H1 (cell line): ENCODE results near the gene ITGA5. TPM values are rescaled to one million over a fixed set of nuclear protein-coding genes. Genes with fewer than 3 reads are reported as not detected.

Experiments used
- CTCF ChIA-PET: fragments of 300-600 bp; sonication (Branson Sonifier 250); formaldehyde crosslinking; loops from one replicate; lab custom pipeline; 2021; ENCODE audit not compliant: partially characterized antibody; lab: Charles Lee
- POLR2A ChIA-PET: fragments of 300-600 bp; sonication (Branson Sonifier 250); formaldehyde crosslinking; loops from one replicate; lab custom pipeline; 2021; ENCODE audit warnings: inconsistent platforms; ENCODE audit not compliant: partially characterized antibody; lab: Charles Lee
- DNase-seq, 2 experiments: peaks; one replicate each; pipeline versions ENCODE4 v3.0.0 to v3.0.0-alpha.2; 2010 to 2022; ENCODE audit warnings: low spot score in 2 of 2, low read depth in 1 of 2, mixed read lengths in 1 of 2
- FAIRE-seq: peaks from 2 replicates; lab custom pipeline; 2011; peaks lifted over from hg19 to GRCh38; lab: Jason Lieb, UNC
- H2AFZ ChIP-seq: 2 replicates; pipeline ENCODE4 v1.8.1; 2012; ENCODE audit warnings: low read length, inconsistent platforms
- H2AK5ac ChIP-seq: 2 replicates; pipeline ENCODE4 v1.6.1; 2013; ENCODE audit warnings: low read depth, low read length
- H2BK120ac ChIP-seq: replicated peaks from 2 replicates; pipeline ENCODE3; 2013; ENCODE audit warnings: low read depth, low read length, inconsistent platforms
- H2BK12ac ChIP-seq: 2 replicates; pipeline ENCODE4 v1.6.1; 2013; ENCODE audit warnings: low read depth, low read length
- H2BK15ac ChIP-seq: 2 replicates; pipeline ENCODE4 v1.6.1; 2013; ENCODE audit warnings: low read length
- H2BK20ac ChIP-seq: 2 replicates; pipeline ENCODE4 v1.6.1; 2013; ENCODE audit warnings: low read length
- H2BK5ac ChIP-seq: 2 replicates; pipeline ENCODE4 v1.6.1; 2013; ENCODE audit warnings: low read depth, low read length
- H3K14ac ChIP-seq: 2 replicates; pipeline ENCODE4 v1.6.1; 2013; ENCODE audit warnings: inconsistent platforms; ENCODE audit not compliant: insufficient read length
- H3K18ac ChIP-seq: 2 replicates; pipeline ENCODE4 v1.6.1; 2013; ENCODE audit warnings: low read length; ENCODE audit errors: extremely low read depth
- H3K23ac ChIP-seq: 2 replicates; pipeline ENCODE4 v1.6.1; 2013; ENCODE audit warnings: inconsistent platforms; ENCODE audit not compliant: insufficient read length
- H3K23me2 ChIP-seq: 2 replicates; pipeline ENCODE4 v1.6.1; 2013; ENCODE audit warnings: low read depth, low read length
- H3K27ac ChIP-seq: 2 replicates; pipeline ENCODE4 v1.6.1; 2011; ENCODE audit warnings: low read depth, low read length, inconsistent platforms
- H3K27me3 ChIP-seq, 4 experiments: replicated peaks in 1 of 4; 1 replicate in 1 of 4; 2 replicates in 3 of 4; pipeline versions ENCODE4 v1.6.1 to v1.8.1; 2011 to 2013; ENCODE audit warnings: low read length in 3 of 4, mild to moderate bottlenecking in 3 of 4, inconsistent platforms in 2 of 4, mixed read lengths in 2 of 4, moderate library complexity in 1 of 4; ENCODE audit not compliant: control insufficient read depth in 3 of 4, insufficient read depth in 3 of 4; ENCODE audit errors: extremely low read depth in 1 of 4
- H3K36me3 ChIP-seq, 4 experiments: 2 replicates each; pipeline versions ENCODE4 v1.6.1 to v1.8.1; 2011 to 2013; ENCODE audit warnings: mild to moderate bottlenecking in 4 of 4, low read length in 3 of 4, moderate library complexity in 2 of 4, control low read depth in 1 of 4, inconsistent platforms in 1 of 4; ENCODE audit not compliant: insufficient read depth in 4 of 4, control insufficient read depth in 2 of 4
- H3K4ac ChIP-seq: replicated peaks from 2 replicates; pipeline ENCODE3; 2013; ENCODE audit warnings: low read length, low read depth, mixed read lengths, inconsistent platforms; ENCODE audit not compliant: insufficient read length
- H3K4me1 ChIP-seq, 4 experiments: replicated peaks in 1 of 4; 1 replicate in 1 of 4; 2 replicates in 3 of 4; pipeline versions ENCODE4 v1.6.1 to v1.8.1; 2011 to 2013; ENCODE audit warnings: low read length in 3 of 4, inconsistent platforms in 2 of 4, mixed read lengths in 1 of 4; ENCODE audit not compliant: insufficient read depth in 4 of 4, control insufficient read depth in 3 of 4
- H3K4me2 ChIP-seq, 2 experiments: 2 replicates each; pipeline versions ENCODE4 v1.6.1 to v1.8.1; 2011 to 2013; ENCODE audit warnings: low read depth in 2 of 2, low read length in 2 of 2, control low read depth in 1 of 2, inconsistent platforms in 1 of 2, mild to moderate bottlenecking in 1 of 2; ENCODE audit not compliant: insufficient read depth in 1 of 2
- H3K4me3 ChIP-seq, 4 experiments: fragments of 200-600, 300-600 bp in 1 of 4; sonication (generic), shearing (Covaris generic), sonication (Bioruptor Twin) in 1 of 4; 2 replicates each; pipeline versions ENCODE4 v1.5.1 to v1.8.1; 2011 to 2016; ENCODE audit warnings: low read length in 4 of 4, low read depth in 3 of 4, control low read depth in 2 of 4, inconsistent platforms in 2 of 4, mild to moderate bottlenecking in 2 of 4, mixed read lengths in 1 of 4, moderate library complexity in 1 of 4; ENCODE audit not compliant: insufficient read depth in 2 of 4; ENCODE audit errors: extremely low read depth in 1 of 4
- H3K56ac ChIP-seq: replicated peaks from 2 replicates; pipeline ENCODE3; 2013; ENCODE audit warnings: low read depth, mild to moderate bottlenecking, mixed read lengths, low read length, inconsistent platforms; ENCODE audit not compliant: insufficient read length
- H3K79me1 ChIP-seq: 2 replicates; pipeline ENCODE4 v1.6.1; 2013; ENCODE audit warnings: low read depth, low read length, control low read depth
- H3K79me2 ChIP-seq, 2 experiments: 2 replicates each; pipeline versions ENCODE4 v1.6.1 to v1.8.1; 2012 to 2013; ENCODE audit warnings: low read length in 2 of 2, mild to moderate bottlenecking in 2 of 2, inconsistent platforms in 1 of 2; ENCODE audit not compliant: insufficient read depth in 2 of 2, control insufficient read depth in 1 of 2
- H3K9ac ChIP-seq, 4 experiments: replicated peaks in 1 of 4; 1 replicate in 1 of 4; 2 replicates in 3 of 4; pipeline versions ENCODE4 v1.6.1 to v1.8.1; 2011 to 2013; ENCODE audit warnings: low read depth in 3 of 4, low read length in 3 of 4, control low read depth in 2 of 4, mild to moderate bottlenecking in 2 of 4, moderate library complexity in 2 of 4, inconsistent platforms in 1 of 4; ENCODE audit errors: extremely low read depth in 1 of 4
- H3K9me3 ChIP-seq, 2 experiments: 2 replicates each; pipeline versions ENCODE4 v1.6.1 to v1.8.1; 2012 to 2013; ENCODE audit warnings: mild to moderate bottlenecking in 2 of 2, moderate library complexity in 2 of 2, control low read depth in 1 of 2, inconsistent platforms in 1 of 2, low read depth in 1 of 2, low read length in 1 of 2, mixed read lengths in 1 of 2; ENCODE audit not compliant: insufficient read depth in 2 of 2
- H4K20me1 ChIP-seq, 2 experiments: replicated peaks in 1 of 2; 2 replicates each; pipeline versions ENCODE3 to v1.8.1; 2011 to 2013; ENCODE audit warnings: inconsistent platforms in 2 of 2, low read length in 2 of 2, mild to moderate bottlenecking in 1 of 2; ENCODE audit not compliant: insufficient read depth in 2 of 2, control insufficient read depth in 1 of 2
- H4K5ac ChIP-seq: 2 replicates; pipeline ENCODE4 v1.6.1; 2013; ENCODE audit warnings: low read length, low read depth, mixed read lengths, inconsistent platforms; ENCODE audit not compliant: insufficient read length
- H4K8ac ChIP-seq: 2 replicates; pipeline ENCODE4 v1.8.0; 2013; ENCODE audit warnings: mild to moderate bottlenecking, moderate library complexity, low read length, inconsistent platforms; ENCODE audit not compliant: insufficient read depth; ENCODE audit errors: extremely low read depth
- H4K91ac ChIP-seq: replicated peaks from 2 replicates; pipeline ENCODE3; 2013; ENCODE audit warnings: low read length, mixed read lengths, inconsistent platforms; ENCODE audit not compliant: insufficient read length
- ASH2L ChIP-seq: fragments of 200-600, 300-600 bp; sonication (generic); IDR thresholded peaks from one replicate; pipeline ENCODE4 v1.7.1; 2017; ENCODE audit warnings: low read length
- BCL11A ChIP-seq, 2 experiments: IDR thresholded peaks; one replicate each; pipeline ENCODE4 v1.6.1; 2011; ENCODE audit warnings: low read depth in 2 of 2, low read length in 2 of 2, mild to moderate bottlenecking in 2 of 2
- BRCA1 ChIP-seq: IDR thresholded peaks from 2 replicates; pipeline ENCODE4 v1.6.1; 2012; ENCODE audit warnings: low read depth, low read length, improper control_type of control experiment
- CBX8 ChIP-seq: fragments of 300-800, 300-1000 bp; sonication (generic); IDR thresholded peaks from 2 replicates; pipeline ENCODE4 v1.7.1; 2016; ENCODE audit warnings: low read depth, low read length, borderline replicate concordance
- CEBPB ChIP-seq: IDR thresholded peaks from 2 replicates; pipeline ENCODE4 v1.6.1; 2012; ENCODE audit warnings: low read depth, low read length
- CHD1 ChIP-seq: IDR thresholded peaks from 2 replicates; pipeline ENCODE4 v1.6.1; 2012; ENCODE audit warnings: low read depth, low read length, improper control_type of control experiment
- CTCF ChIP-seq, 3 experiments: IDR thresholded peaks; 1 replicate in 2 of 3; 2 replicates in 1 of 3; pipeline versions ENCODE4 v1.5.1 to v1.6.1; 2011; ENCODE audit warnings: low read length in 3 of 3, mild to moderate bottlenecking in 3 of 3, inconsistent platforms in 2 of 3, low read depth in 1 of 3, moderate library complexity in 1 of 3; ENCODE audit not compliant: insufficient read depth in 1 of 3; ENCODE audit errors: control extremely low read depth in 1 of 3
- KDM1A ChIP-seq: fragments of 200-600, 300-600 bp; sonication (generic); IDR thresholded peaks from 2 replicates; pipeline ENCODE4 v1.7.1; 2016; ENCODE audit warnings: mild to moderate bottlenecking, low read length, borderline replicate concordance
- POU5F1 ChIP-seq: IDR thresholded peaks from 2 replicates; pipeline ENCODE4 v1.6.1; 2011; ENCODE audit warnings: low read depth, mild to moderate bottlenecking, low read length, moderate library complexity
- RBBP5 ChIP-seq: IDR thresholded peaks from 2 replicates; pipeline ENCODE4 v1.7.1; 2012; ENCODE audit warnings: low read depth, mild to moderate bottlenecking, inconsistent platforms, low read length, moderate library complexity, borderline replicate concordance
- SIN3A ChIP-seq, 2 experiments: IDR thresholded peaks in 1 of 2; conservative IDR thresholded peaks in 1 of 2; 2 replicates each; pipeline ENCODE4 v1.6.1; 2011 to 2012; ENCODE audit warnings: low read length in 2 of 2, improper control_type of control experiment in 1 of 2, low read depth in 1 of 2, mild to moderate bottlenecking in 1 of 2
- SIRT6 ChIP-seq: IDR thresholded peaks from one replicate; pipeline ENCODE4 v1.7.1; 2012; ENCODE audit warnings: low read length, inconsistent platforms
- TCF12 ChIP-seq: IDR thresholded peaks from 2 replicates; pipeline ENCODE4 v1.6.1; 2011; ENCODE audit warnings: low read depth, mild to moderate bottlenecking, low read length
- WGBS, 2 experiments: shearing (Covaris generic) in 1 of 2; methylation state at CpG; one replicate each; pipeline versions ENCODE4 v1.1.6 to v1.1.7; 2013 to 2015; ENCODE audit warnings: low lambda C conversion rate in 2 of 2, mixed read lengths in 2 of 2, inconsistent platforms in 1 of 2, low coverage in 1 of 2, missing lambda C conversion rate in 1 of 2; ENCODE audit not compliant: insufficient replicate concordance in 2 of 2, insufficient coverage in 1 of 2, insufficient read length in 1 of 2; ENCODE audit errors: extremely low coverage in 1 of 2, missing lambda C conversion rate in 1 of 2; 5-methylcytosine and 5-hydroxymethylcytosine counted together
- polyA plus RNA-seq, 7 experiments: library from polyadenylated mRNA; depleted of rRNA in 3 of 7; stranded (reverse) in 5 of 7; unstranded in 2 of 7; fragments of >200 nt in 5 of 7; fragments of 200-250 nt in 2 of 7; gene quantifications; 1 replicate in 5 of 7; 2 replicates in 1 of 7; 4 replicates in 1 of 7; pipeline versions ENCODE4 v1.2.1 to v1.2.3, GENCODE V29; 2011 to 2013; ENCODE audit warnings: missing spikeins in 2 of 7, mixed read lengths in 2 of 7
- total RNA-seq: library from RNA; stranded (reverse); fragmentation: NEBNext Ultra II Directional; extraction: Animal tissue kit (Norgen Biotek cat#: 25700); gene quantifications from 2 replicates; pipeline ENCODE4 v1.2.1, GENCODE V29; 2021

ITGA5 gene
- total and polyA plus RNA-seq, 2 of the 8 experiments (the other 6 are each of a cell fraction or from before 2014, with no cell fraction given): 11.6 to 19.4 TPM

- Histone ChIP-seq H3K4me1 (no peaks in the 10 kb centered on the region), H2BK15ac (no peak overlapping the region), H3K79me2 (no peaks in the 10 kb centered on the region), H3K36me3 (no peaks in the 10 kb centered on the region), H2BK20ac (no peak overlapping the region), H2BK120ac (no peak overlapping the region), H2BK12ac (no peak overlapping the region), H4K91ac (no peak overlapping the region), H2BK5ac (no peak overlapping the region), H2AK5ac (no peak overlapping the region), H3K23me2 (no peaks in the 10 kb centered on the region), H3K4me2 (no peak overlapping the region), H2AFZ (no peak overlapping the region), H3K4ac (no peak overlapping the region), H4K20me1 (no peaks in the 10 kb centered on the region), H4K5ac (no peak overlapping the region), H3K14ac (no peak overlapping the region), H3K4me3 (no peak overlapping the region), H3K27ac (no peak overlapping the region), H3K9me3 (no peaks in the 10 kb centered on the region), H4K8ac (no peak overlapping the region), H3K9ac (no peak overlapping the region), H3K27me3 (peaks cover 0 to 15% (median 9%) of the 10 kb centered on the region in 4 experiments; a peak in 6 of 7 replicates), H3K79me1 (no peaks in the 10 kb centered on the region), H3K18ac (no peak overlapping the region), H3K23ac (no peak overlapping the region), H3K56ac (no peak overlapping the region)
- POLR2A ChIA-PET: no interaction called here
- CTCF ChIA-PET: interaction anchor here (0.6 to 2.6 kb wide), 8 partner anchors 13 to 108 kb away, joined by 3 to 8 read pairs (median 4); no protein-coding TSS in a partner anchor
- FAIRE-seq (no peak), DNase-seq (no peak)
- 84% methylated on average over 2 of the region's 2 CpGs; no CpG with 5 or more reads in 1 of the 2 experiments for WGBS, 2 experiments
- TF ChIP-seq POU5F1 (no peak), BCL11A (IDR thresholded peaks at IDR 0.05; ENCODE audit: low read depth in 2 of 2, low read length in 2 of 2) (no peak), SIRT6 (no peak), CHD1 (no peak), ASH2L (no peak), SIN3A (conservative IDR thresholded peaks at IDR 0.05 in 1 of 2, IDR thresholded peaks at IDR 0.05 in 1 of 2; ENCODE audit: low read depth in 1 of 2, low read length in 2 of 2) (no peak), KDM1A (no peak), TCF12 (no peak), CTCF (IDR thresholded peaks at IDR 0.05; ENCODE audit: control extremely low read depth in 1 of 3, insufficient read depth in 1 of 3, low read depth in 1 of 3, low read length in 3 of 3) (no peak), CBX8 (no peak), CEBPB (no peak), RBBP5 (no peak), BRCA1 (no peak)
Measured at GRCh38 chr12:54463034-54463433, 44.0 kb upstream of the ITGA5 start.
